SK-MEL-5 (cell line): Measurements from ENCODE around the gene NCAM1. TPM values are rescaled to one million over a fixed set of nuclear protein-coding genes. Genes with fewer than 3 reads are reported as not detected.

Source experiments
- DNase-seq: peaks from one replicate; pipeline ENCODE4 v3.0.0-alpha.2; 2016; ENCODE audit warnings: low read depth, low spot score
- in situ Hi-C: cut with HindIII; loops from 2 replicates; pipeline ENCODE4 v1.10.0; 2016; ENCODE audit warnings: low sequenced_read_pairs, high pct_unique_total_duplicates, low pct_unique_long_range_greater_than_20kb
- total RNA-seq: library from RNA; depleted of rRNA; stranded (reverse); fragments of >200 nt; shearing (Covaris generic); gene quantifications from 2 replicates; pipeline ENCODE4 v1.2.3, GENCODE V29; 2014

The NCAM1 gene
- total RNA-seq, 1 experiment from 2014 or later, result not detected

DNA sequence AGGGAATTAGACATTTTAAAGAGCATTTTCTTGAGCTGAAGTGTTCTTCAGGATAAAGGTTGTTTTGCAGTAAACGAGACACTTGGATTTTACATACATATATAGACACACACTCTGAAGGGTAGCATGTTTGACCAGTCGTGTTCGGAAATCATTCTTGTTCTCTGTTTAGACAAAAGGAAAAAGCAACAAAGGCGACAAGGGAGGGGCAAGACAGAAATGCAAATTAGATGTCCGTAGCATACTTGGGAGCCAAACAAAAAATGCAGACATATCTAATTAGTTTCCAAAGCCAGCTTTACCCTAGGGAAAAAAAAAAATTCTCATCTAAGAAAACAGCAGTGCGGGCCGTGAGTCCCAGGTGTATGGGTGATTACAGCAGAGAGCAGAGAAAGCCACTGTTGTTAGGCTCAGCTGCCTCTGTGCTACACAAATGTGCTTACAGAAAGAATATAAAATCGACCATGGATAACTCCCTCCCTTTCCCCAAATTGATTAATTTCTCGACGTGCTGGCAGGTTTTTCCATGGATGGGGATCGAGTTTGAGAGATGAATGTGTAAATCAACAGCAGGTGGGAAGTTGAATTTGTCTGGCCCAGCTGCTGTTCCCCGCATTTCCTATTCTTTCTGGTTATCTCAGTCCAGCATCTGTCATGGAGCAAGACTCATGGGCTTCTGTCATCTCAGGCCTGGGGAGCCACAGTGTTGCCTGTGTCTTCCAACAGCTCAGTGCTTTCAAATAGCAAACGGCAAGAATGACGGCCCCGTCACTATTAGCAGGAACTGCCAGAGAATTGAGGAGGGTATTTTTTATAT, 176.7 kb downstream of the NCAM1 start:
- DNase-seq, result no peak
- in situ Hi-C loops, result no loop called here

DNA sequence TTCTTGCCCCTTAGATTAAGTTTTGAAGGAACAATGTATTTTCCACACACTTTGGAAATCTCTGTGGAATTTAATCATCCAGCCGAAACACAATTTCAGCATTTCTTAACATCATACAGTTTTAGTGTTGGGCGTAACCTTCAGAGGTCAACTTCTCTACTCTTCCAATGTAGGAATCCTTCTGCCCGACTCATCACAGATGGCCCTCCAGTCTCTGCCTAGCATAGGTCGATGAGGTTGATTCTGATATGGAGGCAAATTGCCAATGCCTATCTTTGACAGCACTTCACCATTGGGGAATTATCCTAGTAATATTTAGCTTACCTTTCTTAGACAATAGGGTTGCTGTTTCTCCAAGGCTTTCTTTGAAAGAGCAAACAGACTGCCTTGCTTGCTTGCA, 177.5 kb downstream of the NCAM1 start:
- in situ Hi-C loops, result no loop called here
- DNase-seq, result no peak

DNA sequence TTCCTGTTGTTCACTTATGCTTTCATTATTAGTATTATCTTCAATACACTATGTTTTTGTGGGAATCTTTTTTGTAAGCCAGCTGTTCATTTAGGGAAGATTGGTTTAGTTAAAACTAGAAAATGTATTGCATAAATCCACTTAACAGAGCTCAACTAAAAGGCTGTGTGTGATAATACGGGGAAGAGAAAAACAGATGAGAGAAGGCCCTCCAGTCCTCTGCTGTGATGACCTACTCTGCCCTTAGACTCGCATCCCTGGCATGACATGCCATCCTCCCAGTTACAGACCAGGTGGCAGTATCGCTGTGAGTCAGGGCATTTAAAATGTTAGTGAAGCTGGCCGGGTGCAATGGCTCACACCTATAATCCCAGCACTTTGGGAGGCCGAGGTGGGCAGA, 179.8 kb downstream of the NCAM1 start:
- DNase-seq, result no peak
- in situ Hi-C loops, result no loop called here

DNA sequence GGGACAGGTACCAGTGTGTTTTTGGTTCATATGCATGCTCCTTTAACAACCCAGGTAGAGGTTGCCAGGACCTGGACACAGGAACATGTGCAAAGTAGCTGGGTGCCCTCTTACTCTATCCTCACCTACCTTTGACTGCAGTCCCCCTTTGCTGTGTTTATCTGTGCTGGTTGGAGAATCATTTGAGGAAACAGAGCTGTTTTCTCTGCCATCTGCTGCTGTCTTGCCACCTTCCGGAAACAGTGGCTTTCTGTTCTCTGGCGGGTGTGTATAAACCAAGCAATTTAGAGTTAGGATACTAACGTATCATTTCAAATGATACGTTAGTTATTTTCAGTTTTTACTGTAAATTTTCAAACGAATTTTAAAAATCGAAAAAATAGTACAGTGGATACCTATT, 181.3 kb downstream of the NCAM1 start:
- in situ Hi-C loops, result no loop called here
- no peak for DNase-seq

DNA sequence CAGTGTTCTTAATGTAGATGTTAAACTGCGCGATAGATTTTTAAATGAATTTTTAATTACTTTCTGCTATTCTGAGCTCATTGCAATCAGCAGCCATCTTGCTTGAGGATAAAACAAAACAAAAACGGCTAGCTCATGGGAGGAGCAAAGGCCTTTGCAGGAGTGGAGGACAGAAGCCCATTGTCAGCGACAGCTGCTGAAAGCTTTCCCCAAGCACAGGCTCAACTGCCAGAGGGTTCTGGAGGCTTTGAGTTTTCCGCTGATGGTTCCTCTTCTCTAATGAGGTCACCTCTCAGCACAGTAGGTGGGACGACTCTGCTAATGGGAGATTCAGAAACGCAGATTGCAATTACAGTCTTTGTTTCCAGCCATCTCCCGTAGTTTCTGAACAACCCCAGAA, 186.0 kb downstream of the NCAM1 start:
- DNase-seq, result peak; percentile 32
- in situ Hi-C loops, result no loop called here

DNA sequence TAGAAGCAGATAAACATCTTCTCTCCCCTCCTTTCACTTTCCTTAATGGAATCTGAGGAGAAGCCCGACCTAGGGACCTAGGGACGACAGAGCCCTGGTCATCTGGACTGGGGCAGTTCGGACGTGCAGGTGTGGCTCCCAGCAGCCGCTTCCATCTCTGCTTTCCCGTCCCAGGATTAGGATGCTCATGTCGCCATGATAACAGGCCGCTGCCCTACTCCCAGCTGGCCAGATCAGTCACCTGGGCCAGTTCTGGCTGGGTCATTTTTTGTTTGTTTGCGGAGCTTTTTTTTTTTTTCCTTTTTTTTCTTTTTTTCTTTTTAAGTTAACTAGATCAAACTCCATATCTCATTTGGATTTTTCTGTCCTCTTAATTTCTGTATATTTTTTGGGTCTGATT, 186.9 kb downstream of the NCAM1 start:
- in situ Hi-C loops, result no loop called here
- DNase-seq, result no peak

DNA sequence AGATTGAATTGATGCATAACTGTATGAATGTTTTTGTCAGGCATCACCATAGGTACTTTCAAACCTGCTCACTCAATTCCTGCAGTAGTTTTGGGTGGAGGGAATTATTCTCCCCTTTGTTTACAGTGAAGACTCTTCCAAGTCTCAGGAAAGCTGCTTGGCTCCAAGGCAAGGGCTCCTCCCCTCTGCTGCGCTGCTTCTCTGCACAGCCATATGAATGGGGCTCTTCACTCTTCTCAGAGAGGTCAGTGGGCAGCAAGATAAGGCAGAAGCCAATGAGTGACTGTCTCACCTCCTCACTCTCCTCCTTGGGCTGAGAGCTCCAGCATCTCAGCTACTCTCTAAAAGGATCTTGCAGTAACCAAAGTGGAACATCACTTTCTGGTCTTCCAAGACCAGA, 187.4 kb downstream of the NCAM1 start:
- in situ Hi-C loops, result no loop called here
- no peak for DNase-seq

DNA sequence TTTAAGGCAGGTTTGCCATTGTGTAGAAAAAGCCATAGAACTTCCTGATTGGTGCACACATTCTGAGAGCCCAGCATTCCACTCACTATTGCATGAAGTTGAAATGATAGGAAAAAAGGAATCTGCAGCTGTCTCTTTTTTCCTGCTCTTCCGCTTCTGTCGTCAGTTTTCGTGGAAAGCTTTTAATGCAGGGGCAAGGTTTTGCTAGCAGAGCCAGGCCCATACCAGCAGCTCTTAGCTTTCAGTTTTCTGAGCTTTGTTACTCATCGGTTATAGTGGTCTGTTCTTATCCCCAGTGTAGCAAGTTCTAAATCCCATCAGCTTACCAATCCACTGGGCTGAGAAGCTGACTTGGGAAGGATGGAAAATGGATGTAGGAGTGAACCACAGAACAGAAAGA, 190.3 kb downstream of the NCAM1 start:
- in situ Hi-C loops, result no loop called here
- no peak for DNase-seq

DNA sequence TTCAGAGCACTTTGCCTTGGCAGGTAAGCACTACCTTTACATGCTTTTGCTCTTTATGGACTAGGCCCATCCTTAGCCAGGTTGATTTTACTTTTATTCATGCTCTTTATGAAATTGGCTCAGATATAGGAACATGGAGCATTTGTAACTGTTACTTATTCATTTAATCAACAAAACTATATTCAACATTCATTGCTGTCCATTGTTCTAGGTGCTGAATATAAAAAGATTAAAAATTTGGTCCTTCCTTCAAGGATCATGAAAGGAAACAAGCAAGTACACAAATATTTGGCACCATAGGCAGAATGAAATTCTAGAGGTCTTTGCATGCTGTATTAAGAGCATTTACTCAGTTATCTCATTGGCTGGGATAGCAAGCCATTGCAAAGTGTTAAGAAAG, 191.3 kb downstream of the NCAM1 start:
- in situ Hi-C loops, result no loop called here
- no peak for DNase-seq

DNA sequence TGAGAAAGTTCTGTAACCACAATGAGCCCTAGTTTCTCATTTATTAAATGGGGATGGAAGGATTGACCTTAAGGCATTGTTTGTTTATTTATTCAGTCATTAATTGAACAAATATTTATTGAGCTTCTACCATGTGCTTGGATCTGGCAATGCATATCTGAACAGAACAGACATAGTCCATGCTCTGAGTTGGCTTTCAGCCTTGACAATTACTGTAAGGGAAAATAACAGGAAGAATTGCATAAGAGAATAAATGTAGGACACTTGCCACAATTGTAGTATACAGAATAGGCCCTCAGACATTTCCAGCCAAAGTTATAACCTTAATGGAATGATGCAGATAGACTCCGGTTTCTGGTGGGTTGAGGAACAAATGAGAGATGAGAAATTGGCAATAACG, 192.6 kb downstream of the NCAM1 start:
- in situ Hi-C loops, result no loop called here
- DNase-seq, result no peak

DNA sequence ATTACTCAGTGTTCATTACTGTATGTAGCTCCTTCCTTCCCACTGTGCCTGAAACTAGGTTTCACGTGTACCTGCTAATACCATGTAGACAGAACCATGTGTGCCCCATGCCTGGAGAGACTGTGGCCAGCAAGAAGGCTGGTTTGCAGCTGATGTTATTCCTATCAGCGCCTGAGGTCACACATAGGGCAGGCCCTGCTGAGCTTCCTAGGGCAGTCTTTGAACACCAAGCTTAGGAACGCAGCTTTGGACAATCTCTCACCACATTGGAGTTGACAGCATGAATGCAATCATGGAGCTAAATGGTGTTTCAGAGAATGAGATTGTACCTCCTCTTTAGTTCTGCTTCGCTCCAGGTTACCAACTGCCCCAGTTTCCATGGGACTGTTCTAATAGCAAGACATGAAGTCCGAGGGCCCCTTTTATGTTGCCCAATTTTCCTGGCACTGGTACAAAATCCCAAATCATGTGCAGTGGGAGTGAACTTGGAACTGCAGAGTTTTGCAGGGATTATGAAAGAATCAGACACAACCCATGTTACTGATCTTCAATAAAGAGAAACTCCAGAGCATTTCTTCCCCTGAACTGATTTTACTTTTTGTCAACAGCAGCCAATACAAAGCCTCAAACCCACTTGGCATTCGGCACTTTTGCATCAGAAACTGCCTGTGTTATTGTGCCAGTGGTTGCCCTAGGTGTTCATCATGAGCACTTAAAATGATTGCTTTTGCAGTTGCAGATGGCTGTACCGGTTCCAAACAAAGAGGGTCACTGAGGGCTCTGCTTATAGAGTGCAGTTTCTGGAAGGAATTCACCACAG, 199.0 kb downstream of the NCAM1 start:
- in situ Hi-C loops, result no loop called here

DNA sequence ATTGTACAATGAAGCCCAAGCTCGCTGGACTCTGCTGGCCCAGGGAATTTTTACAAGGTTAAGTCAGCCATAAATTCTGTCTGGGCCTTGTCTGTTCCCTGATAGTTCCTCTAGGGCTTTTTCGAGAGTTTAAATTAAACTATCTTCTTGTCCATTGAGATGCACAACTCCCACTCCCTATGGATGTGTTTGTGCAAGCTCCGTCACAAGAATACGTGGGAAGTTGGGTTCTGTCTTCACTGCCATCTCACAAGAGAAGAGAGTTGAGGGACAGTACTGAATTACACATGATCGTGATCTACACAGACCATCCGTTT, 199.5 kb downstream of the NCAM1 start:
- no peak for DNase-seq
- in situ Hi-C loops, result no loop called here

More for the DNA sequence above, 199.0 kb downstream of the NCAM1 start:
- DNase-seq, result no peak

DNA sequence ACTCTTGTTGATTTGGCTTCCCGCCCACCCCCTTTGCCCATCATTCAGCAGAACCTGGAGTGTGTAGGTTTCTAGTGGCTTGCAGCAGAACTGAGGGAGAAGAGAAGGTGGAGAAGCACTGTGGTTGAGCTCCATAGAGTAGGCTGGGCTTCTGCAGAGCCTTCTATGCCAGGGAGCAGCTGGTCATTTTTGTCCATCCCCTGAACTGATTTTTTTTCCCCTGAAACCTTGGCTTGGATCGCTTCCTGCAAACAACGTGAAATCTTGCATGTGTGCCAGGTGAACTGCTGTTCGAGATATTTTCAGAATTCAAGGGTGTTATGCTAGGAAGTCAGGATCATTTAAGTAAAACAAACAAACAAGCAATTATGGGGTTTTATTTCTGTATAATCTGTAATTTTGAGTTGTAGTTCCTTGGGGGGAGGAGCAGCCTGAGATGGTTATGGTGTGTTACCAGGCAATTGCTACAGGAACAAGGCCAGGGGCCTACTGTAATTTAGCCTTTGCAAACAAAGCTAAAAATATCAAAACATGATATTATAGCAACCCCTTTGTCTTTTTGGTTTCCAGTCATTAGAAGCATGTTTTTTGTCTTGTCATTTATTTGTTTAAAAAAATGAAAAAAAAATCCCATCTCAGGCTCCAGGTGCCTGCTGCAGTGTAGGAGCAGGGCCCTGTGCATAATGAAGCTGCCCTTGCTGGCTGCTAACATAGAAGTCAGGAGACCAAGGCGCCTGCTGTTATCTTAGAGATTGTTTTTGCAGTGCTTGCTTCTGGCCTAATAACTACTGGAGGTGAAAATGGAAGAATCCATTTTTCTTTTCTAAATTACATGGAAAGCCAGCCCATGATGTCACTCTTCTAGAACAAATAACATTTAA, 200.7 kb downstream of the NCAM1 start:
- in situ Hi-C loops, result no loop called here
- no peak for DNase-seq

DNA sequence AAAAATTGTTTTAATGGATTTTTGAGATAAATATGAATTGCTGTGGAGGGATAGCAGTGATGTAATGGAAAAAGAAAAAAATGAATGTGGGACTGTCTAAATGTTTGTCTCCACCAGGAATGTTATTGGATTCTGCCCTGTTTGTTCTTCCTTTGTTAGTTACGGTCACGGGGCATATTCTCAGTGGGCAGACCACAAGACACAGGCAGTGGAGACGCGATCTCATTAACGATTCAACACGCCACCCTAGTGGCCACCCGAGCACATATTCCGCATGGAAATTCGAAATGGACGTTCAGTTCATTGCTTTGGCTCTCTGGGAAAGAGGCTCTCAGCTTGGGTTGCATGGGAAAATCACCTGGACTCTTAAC, 201.4 kb downstream of the NCAM1 start:
- peak; percentile 60 for DNase-seq
- in situ Hi-C loops, result no loop called here

DNA sequence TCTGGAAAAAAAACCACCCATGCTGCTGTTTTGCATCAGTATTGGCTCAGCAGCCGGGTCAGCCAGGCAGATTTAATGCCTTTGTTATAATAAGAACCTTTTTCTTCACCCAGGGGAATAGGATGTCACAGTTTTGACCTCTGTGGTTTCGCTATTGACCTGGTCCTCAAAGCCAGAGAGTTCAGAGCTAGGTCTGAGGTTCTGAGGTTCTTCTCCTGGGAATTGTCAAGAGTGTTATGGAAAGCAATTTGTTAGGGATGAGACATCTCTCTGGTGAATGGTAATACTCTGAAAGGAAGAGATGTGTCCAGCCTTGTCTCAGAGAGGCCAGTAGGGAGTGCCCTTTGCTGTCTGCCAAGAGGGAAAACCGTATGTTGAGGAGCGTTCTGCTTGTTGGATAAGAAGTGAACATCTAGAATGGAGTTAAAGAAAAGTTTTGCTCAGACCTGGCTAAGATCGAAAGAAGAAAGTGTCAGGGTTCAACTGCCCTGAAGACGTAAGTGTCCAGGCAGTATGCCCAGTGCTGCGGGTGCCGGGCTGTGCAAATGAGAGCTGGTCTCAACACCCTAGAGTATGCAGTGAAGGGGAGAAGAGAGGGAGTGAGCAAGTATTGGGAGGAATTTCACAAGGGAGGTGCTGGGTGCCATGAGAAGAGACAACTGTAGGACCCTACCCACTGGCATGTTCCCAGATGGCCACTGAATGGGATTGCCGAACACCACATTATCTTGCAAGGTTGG, 202.2 kb downstream of the NCAM1 start:
- DNase-seq, result no peak
- in situ Hi-C loops, result no loop called here

DNA sequence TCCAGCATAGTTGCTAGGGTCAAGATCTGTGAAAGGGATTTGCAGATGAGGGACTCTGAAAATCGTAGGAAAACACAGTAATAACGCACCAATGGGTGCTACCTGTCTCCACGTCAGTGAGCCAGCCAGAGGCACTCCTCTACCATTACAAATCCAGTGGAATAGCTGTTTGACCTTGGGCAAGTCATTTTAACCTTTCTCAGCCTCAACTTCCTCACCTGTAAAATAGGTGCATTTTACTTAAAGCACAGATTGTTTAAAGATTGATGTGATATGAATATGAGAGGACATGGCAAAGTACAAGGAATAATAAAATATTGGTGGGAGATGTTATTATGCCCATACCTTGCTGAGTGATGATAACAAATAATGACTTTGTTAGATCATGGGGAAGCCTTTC, 205.1 kb downstream of the NCAM1 start:
- in situ Hi-C loops, result no loop called here
- DNase-seq, result no peak

DNA sequence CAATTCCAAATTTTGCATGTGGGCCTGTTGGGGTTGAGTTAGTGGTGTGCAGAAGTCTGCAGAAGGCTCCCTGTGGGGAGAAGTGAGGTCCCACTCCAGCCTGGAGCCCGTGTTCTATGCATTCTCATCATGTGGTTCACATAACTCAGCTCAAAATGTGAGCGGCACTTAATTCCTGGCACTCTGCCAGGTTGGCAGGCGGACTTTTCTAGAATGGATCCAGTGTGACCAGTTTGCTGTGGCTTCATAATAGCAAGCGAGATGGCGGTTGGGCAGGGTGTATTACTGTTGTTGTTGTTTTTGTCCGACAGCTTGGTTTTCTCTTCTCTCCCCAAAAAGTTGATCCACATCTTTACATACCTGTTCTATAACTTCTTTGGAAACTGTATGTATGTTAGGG, 206.4 kb downstream of the NCAM1 start:
- no peak for DNase-seq
- in situ Hi-C loops, result no loop called here
